Hepatocyte (in vitro differentiated cells): ENCODE results near the gene CDK6. TPM values are rescaled to one million over a fixed set of nuclear protein-coding genes. Genes with fewer than 3 reads are reported as not detected.

ENCODE experiments used
- DNase-seq: peaks from one replicate; pipeline ENCODE4 v3.0.0-alpha.2; 2016; ENCODE audit warnings: low spot score
- H2AFZ ChIP-seq: fragments of 200-600 bp; sonication (generic); 2 replicates; pipeline ENCODE4 v1.6.0; 2016; ENCODE audit warnings: antibody characterized with exemption, mild to moderate bottlenecking
- H3K27ac ChIP-seq: fragments of 200-600 bp; sonication (generic); 2 replicates; pipeline ENCODE4 v1.5.1; 2016; ENCODE audit warnings: mild to moderate bottlenecking
- H3K27me3 ChIP-seq: fragments of 200-600 bp; sonication (generic); 2 replicates; pipeline ENCODE4 v1.6.1; 2016
- H3K36me3 ChIP-seq: fragments of 200-600 bp; sonication (generic); replicated peaks from 2 replicates; pipeline ENCODE4 v1.5.1; 2016; ENCODE audit warnings: low read depth; ENCODE audit not compliant: insufficient read depth
- H3K4me1 ChIP-seq: fragments of 200-600 bp; sonication (generic); 2 replicates; pipeline ENCODE4 v1.5.1; 2016; ENCODE audit warnings: mild to moderate bottlenecking, moderate library complexity; ENCODE audit not compliant: insufficient read depth
- H3K4me2 ChIP-seq: fragments of 200-600 bp; sonication (generic); 2 replicates; pipeline ENCODE4 v1.6.0; 2016
- H3K4me3 ChIP-seq: fragments of 200-600 bp; sonication (generic); 2 replicates; pipeline ENCODE4 v1.5.1; 2016; ENCODE audit warnings: mild to moderate bottlenecking
- H3K79me2 ChIP-seq: fragments of 200-600 bp; sonication (generic); 2 replicates; pipeline ENCODE4 v1.6.0; 2017; ENCODE audit warnings: mild to moderate bottlenecking
- H3K9me2 ChIP-seq: fragments of 200-600 bp; sonication (generic); replicated peaks from 2 replicates; pipeline ENCODE4 v1.6.0; 2017; ENCODE audit warnings: mild to moderate bottlenecking; ENCODE audit not compliant: insufficient read depth
- H3K9me3 ChIP-seq: fragments of 200-600 bp; sonication (generic); 2 replicates; pipeline ENCODE4 v1.5.1; 2016; ENCODE audit warnings: low read depth, mild to moderate bottlenecking
- H4K20me1 ChIP-seq: fragments of 200-600 bp; sonication (generic); 2 replicates; pipeline ENCODE4 v1.6.0; 2016; ENCODE audit warnings: mild to moderate bottlenecking; ENCODE audit not compliant: insufficient read depth, poor library complexity, severe bottlenecking
- CTCF ChIP-seq: fragments of 200-600 bp; sonication (generic); IDR thresholded peaks from 2 replicates; pipeline ENCODE4 v1.5.1; 2016; ENCODE audit warnings: antibody characterized with exemption, mild to moderate bottlenecking; ENCODE audit not compliant: poor library complexity
- EZH2 ChIP-seq: fragments of 200-600 bp; sonication (generic); IDR thresholded peaks from 2 replicates; pipeline ENCODE4 v1.6.1; 2016; ENCODE audit warnings: antibody characterized with exemption, mild to moderate bottlenecking, borderline replicate concordance
- EZH2phosphoT487 ChIP-seq: fragments of 200-600 bp; sonication (generic); IDR thresholded peaks from one replicate; pipeline ENCODE4 v1.6.1; 2018; ENCODE audit warnings: antibody characterized with exemption, mild to moderate bottlenecking, low read depth, moderate library complexity; ENCODE audit not compliant: unreplicated experiment, severe bottlenecking
- WGBS: methylation state at CpG from one replicate; pipeline ENCODE4 v1.1.6; 2016; ENCODE audit warnings: low lambda C conversion rate; ENCODE audit errors: missing lambda C conversion rate; 5-methylcytosine and 5-hydroxymethylcytosine counted together
- polyA plus RNA-seq: library from polyadenylated mRNA; unstranded; fragments of >200 nt; fragmentation: Nextera tagmentation; extraction: Ambion mirVana; gene quantifications from 2 replicates; pipeline ENCODE4 v1.2.1, GENCODE V29; 2016
- total RNA-seq: library from RNA; depleted of rRNA; stranded (reverse); fragments of >200 nt; gene quantifications from 2 replicates; pipeline ENCODE4 v1.2.3, GENCODE V29; 2014

Gene CDK6
- total and polyA plus RNA-seq, 2 experiments from 2014 or later, result 18.7 to 64.5 TPM

DNA sequence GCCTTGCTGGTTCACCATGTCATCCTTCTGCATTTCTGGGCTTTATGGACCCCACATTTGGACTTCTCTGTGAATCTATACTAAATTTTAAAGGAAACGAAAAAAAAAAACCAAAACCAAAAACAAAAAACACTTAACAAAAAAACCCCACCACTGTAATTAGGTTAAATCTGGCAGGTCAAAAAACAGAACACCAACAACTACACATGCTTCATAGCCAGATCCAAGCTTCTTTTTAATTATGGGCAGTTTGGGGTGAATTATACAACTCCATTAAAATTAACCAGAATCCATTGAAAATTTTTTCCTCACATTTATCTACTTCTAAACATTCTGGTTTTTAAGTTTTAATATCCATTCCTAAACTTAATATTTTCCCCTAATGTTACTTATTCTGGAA is 58.4 kb downstream of the CDK6 start:
- TF ChIP-seq CTCF, result no peak
- no peak for TF ChIP-seq EZH2phosphoT487
- no peak for TF ChIP-seq EZH2
- Histone ChIP-seq H3K4me2 (no peak overlapping the region), H3K9me2 (no peaks in the 10 kb centered on the region), H2AFZ (no peak overlapping the region), H3K4me3 (no peak overlapping the region), H3K4me1 (peaks cover 2% of the 10 kb centered on the region), H3K79me2 (peaks cover 89% of the 10 kb centered on the region), H4K20me1 (no peaks in the 10 kb centered on the region), H3K27me3 (no peaks in the 10 kb centered on the region), H3K27ac (no peak overlapping the region), H3K36me3 (no peaks in the 10 kb centered on the region), H3K9me3 (no peaks in the 10 kb centered on the region)
- 100% methylated on average over 1 of the region's 1 CpG for WGBS
- no peak for DNase-seq

GRCh38 chr7:92773808-92774207 is 62.6 kb downstream of the CDK6 start:
- Histone ChIP-seq H3K79me2 (peaks cover 77% of the 10 kb centered on the region), H3K4me2 (no peak overlapping the region), H2AFZ (no peak overlapping the region), H3K27me3 (no peaks in the 10 kb centered on the region), H3K4me3 (no peak overlapping the region), H3K27ac (no peak overlapping the region), H3K9me3 (no peaks in the 10 kb centered on the region), H4K20me1 (no peaks in the 10 kb centered on the region), H3K36me3 (no peaks in the 10 kb centered on the region), H3K4me1 (no peaks in the 10 kb centered on the region), H3K9me2 (no peaks in the 10 kb centered on the region)
- no peak for TF ChIP-seq CTCF
- no peak for TF ChIP-seq EZH2
- TF ChIP-seq EZH2phosphoT487, result no peak
- no peak for DNase-seq
- WGBS, result 74% methylated on average over 4 of the region's 4 CpGs

- Histone ChIP-seq H2AFZ (no peak overlapping the region), H3K9me3 (no peaks in the 10 kb centered on the region), H3K9me2 (no peaks in the 10 kb centered on the region), H4K20me1 (no peaks in the 10 kb centered on the region), H3K27me3 (no peaks in the 10 kb centered on the region), H3K4me1 (peaks cover 22% of the 10 kb centered on the region), H3K36me3 (no peaks in the 10 kb centered on the region), H3K4me3 (no peak overlapping the region), H3K79me2 (peaks cover 65% of the 10 kb centered on the region), H3K27ac (no peak overlapping the region), H3K4me2 (no peak overlapping the region)
- WGBS, result 88% methylated on average over 1 of the region's 1 CpG
- no peak for DNase-seq
- no peak for TF ChIP-seq CTCF
- no peak for TF ChIP-seq EZH2phosphoT487
- TF ChIP-seq EZH2, result no peak
Measured at GRCh38 chr7:92769844-92770243, 66.5 kb downstream of the CDK6 start.

- no peak overlapping the region for H3K4me3 ChIP-seq
- no peak overlapping the region for H3K4me2 ChIP-seq
- no peak overlapping the region for H3K27ac ChIP-seq
- H3K4me1 ChIP-seq, result peaks cover 22% of the 10 kb centered on the region
- H4K20me1 ChIP-seq, result no peaks in the 10 kb centered on the region
- no peaks in the 10 kb centered on the region for H3K9me3 ChIP-seq
- no peaks in the 10 kb centered on the region for H3K9me2 ChIP-seq
- no peak overlapping the region for H2AFZ ChIP-seq
- no peak for TF ChIP-seq EZH2phosphoT487
- no peak for TF ChIP-seq CTCF
- H3K36me3 ChIP-seq, result no peaks in the 10 kb centered on the region
- H3K27me3 ChIP-seq, result no peaks in the 10 kb centered on the region
- DNase-seq, result no peak
- H3K79me2 ChIP-seq, result peaks cover 65% of the 10 kb centered on the region
Measured at GRCh38 chr7:92769394-92769699, 67.0 kb downstream of the CDK6 start.
